Mammary epithelial cell (primary cell): ENCODE data around the gene HNRNPU.

Experiments
- CTCF ChIP-seq, 2 donors: IDR thresholded peaks in 1 of 2; conservative IDR thresholded peaks in 1 of 2; 2 replicates each; pipeline ENCODE4 v1.5.1; 2011 to 2012; ENCODE audit warnings: inconsistent platforms in 2 of 2, low read length in 2 of 2, mild to moderate bottlenecking in 2 of 2, control low read depth in 1 of 2, low read depth in 1 of 2; ENCODE audit not compliant: insufficient read depth in 1 of 2; ENCODE audit errors: extremely low read depth in 1 of 2
- EZH2 ChIP-seq: IDR thresholded peaks from 2 replicates; pipeline ENCODE4 v1.6.1; 2012; ENCODE audit warnings: low read length, inconsistent platforms, borderline replicate concordance

DNA sequence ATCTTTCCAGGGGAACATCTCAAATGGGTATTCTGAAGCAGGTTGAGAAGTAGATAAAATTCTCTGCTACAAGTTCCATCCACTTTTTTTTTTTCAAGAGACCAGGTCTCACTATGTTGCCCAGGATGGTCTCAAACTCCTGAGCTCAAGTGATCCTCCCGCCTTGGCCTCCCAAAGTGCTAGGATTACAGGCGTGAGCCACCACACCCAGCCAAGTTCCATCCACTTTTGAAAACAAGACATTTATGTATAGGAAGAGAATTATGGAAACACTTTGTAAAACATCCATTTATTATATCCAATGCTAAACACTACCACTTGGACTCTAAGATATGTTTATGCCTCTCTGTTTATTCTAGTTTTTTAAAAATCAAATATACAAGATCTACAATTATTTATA lies 13.4 kb downstream of the HNRNPU start:
- no peak for TF ChIP-seq EZH2
- TF ChIP-seq CTCF (conservative IDR thresholded peaks at IDR 0.05 in 1 of 2, IDR thresholded peaks at IDR 0.05 in 1 of 2; ENCODE audit: extremely low read depth in 1 of 2, insufficient read depth in 1 of 2, low read depth in 1 of 2, low read length in 2 of 2), result no peak
